HepG2 (cell line): ENCODE measurements around the gene AGAP1. TPM values are rescaled to one million over a fixed set of nuclear protein-coding genes. Genes with fewer than 3 reads are reported as not detected.
A peak's percentile ranks its signal among the peaks of the same experiment; 100 is the strongest.

Experiments used
- AKAP8 ChIP-seq: sonication (generic); formaldehyde crosslinking; IDR thresholded peaks from 2 replicates; pipeline ENCODE4 v1.5.1; 2020; ENCODE audit warnings: mild to moderate bottlenecking, missing genetic modification reagents
- CBX5 ChIP-seq: sonication (generic); formaldehyde crosslinking; IDR thresholded peaks from 2 replicates; pipeline ENCODE4 v1.4.0; 2020; ENCODE audit warnings: missing genetic modification reagents, borderline replicate concordance
- DR1 ChIP-seq: sonication (generic); formaldehyde crosslinking; IDR thresholded peaks from 2 replicates; pipeline ENCODE4 v1.8.0; 2021; ENCODE audit warnings: mild to moderate bottlenecking, missing genetic modification reagents, inconsistent platforms
- EP300 ChIP-seq, 3 experiments: sonication (generic) in 1 of 3; formaldehyde crosslinking in 1 of 3; IDR thresholded peaks; 2 replicates each; pipeline versions ENCODE4 v1.5.1 to v1.6.1; 2011 to 2020; ENCODE audit warnings: low read depth in 2 of 3, low read length in 2 of 3, borderline replicate concordance in 1 of 3, improper control_type of control experiment in 1 of 3, mild to moderate bottlenecking in 1 of 3, missing genetic modification reagents in 1 of 3, moderate library complexity in 1 of 3
- IKZF4 ChIP-seq: sonication (generic); formaldehyde crosslinking; IDR thresholded peaks from 2 replicates; pipeline ENCODE4 v1.5.1; 2020; ENCODE audit warnings: borderline replicate concordance, mild to moderate bottlenecking, low read depth, missing genetic modification reagents; ENCODE audit errors: not compliant biosample characterization
- ISL2 ChIP-seq: sonication (generic); formaldehyde crosslinking; IDR thresholded peaks from 2 replicates; pipeline ENCODE4 v1.5.0; 2020; ENCODE audit warnings: missing genetic modification reagents
- MTA1 ChIP-seq: sonication (generic); formaldehyde crosslinking; IDR thresholded peaks from 2 replicates; pipeline ENCODE4 v1.4.0; 2020; ENCODE audit warnings: missing genetic modification reagents, mild to moderate bottlenecking, borderline replicate concordance
- MTF2 ChIP-seq: sonication (generic); formaldehyde crosslinking; IDR thresholded peaks from 2 replicates; pipeline ENCODE4 v1.5.0; 2020; ENCODE audit warnings: missing genetic modification reagents, borderline replicate concordance
- PHF8 ChIP-seq: sonication (generic); formaldehyde crosslinking; IDR thresholded peaks from 2 replicates; pipeline ENCODE4 v1.5.0; 2020; ENCODE audit warnings: missing genetic modification reagents
- POLR2A ChIP-seq, 2 experiments: IDR thresholded peaks; 2 replicates each; pipeline ENCODE4 v1.6.1; 2011; ENCODE audit warnings: low read depth in 2 of 2, low read length in 2 of 2, mild to moderate bottlenecking in 1 of 2, moderate library complexity in 1 of 2; ENCODE audit not compliant: insufficient read depth in 1 of 2
- RNF2 ChIP-seq: fragments of 450-650 bp; conservative IDR thresholded peaks from 2 replicates; pipeline ENCODE4 v1.6.1; 2016; ENCODE audit warnings: low read depth
- SNAI1 ChIP-seq: sonication (generic); formaldehyde crosslinking; IDR thresholded peaks from 2 replicates; pipeline ENCODE4 v1.5.0; 2020; ENCODE audit warnings: mild to moderate bottlenecking, missing genetic modification reagents, borderline replicate concordance
- ZNF143 ChIP-seq: sonication (generic); formaldehyde crosslinking; IDR thresholded peaks from 2 replicates; pipeline ENCODE4 v1.4.0; 2020; ENCODE audit warnings: missing genetic modification reagents
- ZNF530 ChIP-seq: sonication (generic); formaldehyde crosslinking; IDR thresholded peaks from 2 replicates; pipeline ENCODE4 v1.5.0; 2020; ENCODE audit warnings: low read depth, mild to moderate bottlenecking, missing genetic modification reagents
- ZNF7 ChIP-seq: IDR thresholded peaks from 2 replicates; pipeline ENCODE4 v1.6.1; 2016; ENCODE audit warnings: missing biosample characterization, missing genetic modification reagents
- ZNF749 ChIP-seq: sonication (generic); formaldehyde crosslinking; IDR thresholded peaks from 2 replicates; pipeline ENCODE4 v1.8.0; 2022; ENCODE audit warnings: mild to moderate bottlenecking, missing genetic modification reagents, moderate library complexity, borderline replicate concordance
- ZSCAN31 ChIP-seq: sonication (generic); formaldehyde crosslinking; IDR thresholded peaks from 2 replicates; pipeline ENCODE4 v1.5.0; 2020; ENCODE audit warnings: low read depth, mild to moderate bottlenecking, missing genetic modification reagents
- polyA plus RNA-seq, 8 experiments: library from polyadenylated mRNA; depleted of rRNA in 3 of 8; stranded (reverse) in 7 of 8; unstranded in 1 of 8; fragments of >200 nt; fragmentation: Illumina TruSeq in 4 of 8; extraction: Trizol in 4 of 8; gene quantifications; 2 replicates each; pipeline versions ENCODE4 v1.2.1 to v1.2.3, GENCODE V29; 2011 to 2016; ENCODE audit warnings: low read depth in 4 of 8, missing spikeins in 1 of 8, mixed read lengths in 1 of 8; ENCODE audit not compliant: insufficient read depth in 1 of 8
- total RNA-seq, 5 experiments: library from RNA; depleted of rRNA; stranded (reverse); fragments of >200 nt; fragmentation: Illumina TruSeq; extraction: Trizol; gene quantifications; 2 replicates each; pipeline ENCODE4 v1.2.3, GENCODE V29; 2016; ENCODE audit warnings: low read depth in 1 of 5
- TF ChIP-seq, protein P1 (sequence below): sonication (generic); formaldehyde crosslinking; IDR thresholded peaks from 2 replicates; pipeline ENCODE4 v1.8.0; 2023; ENCODE audit warnings: mild to moderate bottlenecking, missing genetic modification reagents
- TF ChIP-seq, protein P2 (sequence below): IDR thresholded peaks from 2 replicates; pipeline ENCODE4 v1.6.1; 2016; ENCODE audit warnings: missing compliant biosample characterization, missing genetic modification reagents, borderline replicate concordance
- TF ChIP-seq, protein P3 (sequence below): sonication (generic); formaldehyde crosslinking; IDR thresholded peaks from 2 replicates; pipeline ENCODE4 v1.5.1; 2020; ENCODE audit warnings: mild to moderate bottlenecking, missing genetic modification reagents, borderline replicate concordance
- TF ChIP-seq, protein P4 (sequence below): sonication (generic); formaldehyde crosslinking; IDR thresholded peaks from 2 replicates; pipeline ENCODE4 v1.5.0; 2020; ENCODE audit warnings: missing genetic modification reagents
- TF ChIP-seq, protein P5 (sequence below): IDR thresholded peaks from 2 replicates; pipeline ENCODE4 v1.6.1; 2016; ENCODE audit warnings: mild to moderate bottlenecking, missing biosample characterization, missing genetic modification reagents

The AGAP1 gene
- total and polyA plus RNA-seq, 2 of the 13 experiments (the other 11 are each of a cell fraction or from before 2014, with no cell fraction given) = 21.2 to 32.7 TPM

DNA sequence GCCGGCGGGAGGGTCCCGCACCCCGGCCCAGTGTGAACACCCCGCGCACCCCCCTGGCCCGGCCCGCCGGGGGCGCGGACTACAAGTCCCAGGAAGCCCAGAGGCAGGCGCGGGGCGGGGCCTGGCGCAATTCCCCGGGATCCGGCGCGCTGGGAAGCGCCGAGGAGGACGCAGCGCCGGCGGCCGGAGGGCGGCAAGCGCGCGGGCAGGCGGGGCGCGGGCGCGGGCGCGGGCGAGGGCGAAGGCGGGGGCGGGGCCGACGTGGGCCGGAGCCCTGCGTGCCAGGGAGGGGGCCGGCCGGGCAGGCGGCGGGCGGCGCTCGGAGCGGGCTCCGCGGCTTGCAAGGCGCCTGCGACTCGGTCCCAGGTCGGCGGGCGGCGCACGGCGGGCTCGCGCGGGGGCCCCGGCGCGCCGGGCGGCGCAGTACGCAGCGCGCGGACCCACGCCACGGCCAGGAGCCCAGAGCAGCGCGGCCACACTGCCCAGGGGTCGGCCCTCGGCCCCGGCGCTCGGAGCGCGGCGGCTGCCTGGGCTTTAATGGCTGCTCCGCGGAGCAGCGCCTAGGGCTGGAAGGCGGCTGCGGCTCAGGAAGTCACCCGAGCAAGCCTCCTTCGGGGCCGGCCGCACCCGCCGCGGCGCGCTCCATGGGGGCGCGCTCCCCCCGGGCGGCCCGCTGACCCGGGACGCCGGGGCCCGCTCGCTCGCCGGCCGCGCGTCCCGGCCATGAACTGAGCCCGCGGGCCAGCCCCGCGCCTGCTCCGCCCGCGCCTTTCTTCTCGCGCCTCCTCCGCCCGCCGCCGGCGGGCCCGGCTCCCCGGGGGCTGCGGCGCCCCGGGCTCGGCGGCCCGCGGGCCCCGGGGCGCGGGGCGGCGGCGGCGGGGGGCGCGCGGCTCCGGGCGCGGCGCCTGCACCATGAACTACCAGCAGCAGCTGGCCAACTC lies at the start of gene AGAP1 (continued):
- TF ChIP-seq PHF8 (CRISPR knock-in tag) (peak; percentile 36; the same call in 1 of the 2 replicates), ZNF530 (CRISPR knock-in tag) (no peak), CBX5 (CRISPR knock-in tag) (no peak), DR1 (CRISPR knock-in tag) (no peak; the same call in 1 of the 2 replicates), AKAP8 (CRISPR knock-in tag) (no peak), MTF2 (CRISPR knock-in tag) (no peak), ISL2 (CRISPR knock-in tag) (no peak; the same call in 1 of the 2 replicates), ZNF749 (CRISPR knock-in tag) (no peak), MTA1 (CRISPR knock-in tag) (no peak), SNAI1 (CRISPR knock-in tag) (no peak), RNF2 (no peak), POLR2A (IDR thresholded peaks at IDR 0.05; ENCODE audit: insufficient read depth in 1 of 2, low read depth in 2 of 2, low read length in 2 of 2) (peak in 1 of 2 experiments; percentile 50; a peak in 1 of 4 replicates), IKZF4 (CRISPR knock-in tag) (no peak), ZNF7 (no peak), ZNF143 (peak; percentile 89), ZSCAN31 (CRISPR knock-in tag) (no peak), EP300 (IDR thresholded peaks at IDR 0.05; ENCODE audit: low read depth in 2 of 2, low read length in 2 of 2) (no peak), EP300 (CRISPR knock-in tag; IDR thresholded peaks at IDR 0.05; ENCODE audit: borderline replicate concordance) (no peak)
- TF ChIP-seq, protein P1, sequence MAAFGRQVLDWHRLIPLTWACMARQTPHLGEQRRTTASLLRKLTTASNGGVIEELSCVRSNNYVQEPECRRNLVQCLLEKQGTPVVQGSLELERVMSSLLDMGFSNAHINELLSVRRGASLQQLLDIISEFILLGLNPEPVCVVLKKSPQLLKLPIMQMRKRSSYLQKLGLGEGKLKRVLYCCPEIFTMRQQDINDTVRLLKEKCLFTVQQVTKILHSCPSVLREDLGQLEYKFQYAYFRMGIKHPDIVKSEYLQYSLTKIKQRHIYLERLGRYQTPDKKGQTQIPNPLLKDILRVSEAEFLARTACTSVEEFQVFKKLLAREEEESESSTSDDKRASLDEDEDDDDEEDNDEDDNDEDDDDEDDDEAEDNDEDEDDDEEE (CRISPR knock-in tag) = no peak
- TF ChIP-seq, protein P2, sequence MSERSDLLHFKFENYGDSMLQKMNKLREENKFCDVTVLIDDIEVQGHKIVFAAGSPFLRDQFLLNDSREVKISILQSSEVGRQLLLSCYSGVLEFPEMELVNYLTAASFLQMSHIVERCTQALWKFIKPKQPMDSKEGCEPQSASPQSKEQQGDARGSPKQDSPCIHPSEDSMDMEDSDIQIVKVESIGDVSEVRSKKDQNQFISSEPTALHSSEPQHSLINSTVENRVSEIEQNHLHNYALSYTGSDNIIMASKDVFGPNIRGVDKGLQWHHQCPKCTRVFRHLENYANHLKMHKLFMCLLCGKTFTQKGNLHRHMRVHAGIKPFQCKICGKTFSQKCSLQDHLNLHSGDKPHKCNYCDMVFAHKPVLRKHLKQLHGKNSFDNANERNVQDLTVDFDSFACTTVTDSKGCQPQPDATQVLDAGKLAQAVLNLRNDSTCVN = no peak
- TF ChIP-seq, protein P3, sequence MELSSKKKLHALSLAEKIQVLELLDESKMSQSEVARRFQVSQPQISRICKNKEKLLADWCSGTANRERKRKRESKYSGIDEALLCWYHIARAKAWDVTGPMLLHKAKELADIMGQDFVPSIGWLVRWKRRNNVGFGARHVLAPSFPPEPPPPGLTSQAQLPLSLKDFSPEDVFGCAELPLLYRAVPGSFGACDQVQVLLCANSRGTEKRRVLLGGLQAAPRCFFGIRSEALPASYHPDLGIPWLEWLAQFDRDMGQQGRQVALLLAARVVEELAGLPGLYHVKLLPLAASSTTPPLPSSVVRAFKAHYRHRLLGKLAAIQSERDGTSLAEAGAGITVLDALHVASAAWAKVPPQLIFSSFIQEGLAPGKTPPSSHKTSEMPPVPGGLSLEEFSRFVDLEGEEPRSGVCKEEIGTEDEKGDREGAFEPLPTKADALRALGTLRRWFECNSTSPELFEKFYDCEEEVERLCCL = no peak
- TF ChIP-seq, protein P4, sequence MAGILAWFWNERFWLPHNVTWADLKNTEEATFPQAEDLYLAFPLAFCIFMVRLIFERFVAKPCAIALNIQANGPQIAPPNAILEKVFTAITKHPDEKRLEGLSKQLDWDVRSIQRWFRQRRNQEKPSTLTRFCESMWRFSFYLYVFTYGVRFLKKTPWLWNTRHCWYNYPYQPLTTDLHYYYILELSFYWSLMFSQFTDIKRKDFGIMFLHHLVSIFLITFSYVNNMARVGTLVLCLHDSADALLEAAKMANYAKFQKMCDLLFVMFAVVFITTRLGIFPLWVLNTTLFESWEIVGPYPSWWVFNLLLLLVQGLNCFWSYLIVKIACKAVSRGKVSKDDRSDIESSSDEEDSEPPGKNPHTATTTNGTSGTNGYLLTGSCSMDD (CRISPR knock-in tag) = no peak
- TF ChIP-seq, protein P5, sequence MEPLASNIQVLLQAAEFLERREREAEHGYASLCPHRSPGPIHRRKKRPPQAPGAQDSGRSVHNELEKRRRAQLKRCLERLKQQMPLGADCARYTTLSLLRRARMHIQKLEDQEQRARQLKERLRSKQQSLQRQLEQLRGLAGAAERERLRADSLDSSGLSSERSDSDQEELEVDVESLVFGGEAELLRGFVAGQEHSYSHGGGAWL (CRISPR knock-in tag) = no peak
